HL-60 (cell line): ENCODE results near the gene RIC3.

Experiments
- DNase-seq, 2 experiments: peaks; one replicate each; pipeline ENCODE4 v3.0.0-alpha.2; 2010 to 2020; ENCODE audit warnings: low read depth in 1 of 2, low spot score in 1 of 2
- H3K27ac ChIP-seq: fragments of 250-450 bp; sonication (Bioruptor Pico); replicated peaks from 2 replicates; pipeline ENCODE4 v1.5.1; 2020; ENCODE audit warnings: mild to moderate bottlenecking, moderate library complexity
- H3K27me3 ChIP-seq: fragments of 250-450 bp; sonication (Bioruptor Pico); 2 replicates; pipeline ENCODE4 v1.5.1; 2021; ENCODE audit warnings: mild to moderate bottlenecking, moderate library complexity; ENCODE audit not compliant: insufficient read depth, poor library complexity, severe bottlenecking
- H3K4me3 ChIP-seq: replicated peaks from 2 replicates; pipeline ENCODE4 v1.5.1; 2011; ENCODE audit warnings: mild to moderate bottlenecking, control low read depth, low read length; ENCODE audit not compliant: insufficient read depth
- CTCF ChIP-seq: IDR thresholded peaks from one replicate; pipeline ENCODE4 v1.5.1; 2011; ENCODE audit warnings: low read length, control low read depth, inconsistent platforms; ENCODE audit not compliant: insufficient read depth
- GABPA ChIP-seq: IDR thresholded peaks from 2 replicates; pipeline ENCODE4 v1.6.1; 2012; ENCODE audit warnings: low read depth
- POLR2AphosphoS5 ChIP-seq: IDR thresholded peaks from 2 replicates; pipeline ENCODE4 v1.6.1; 2012; ENCODE audit warnings: low read depth
- REST ChIP-seq: IDR thresholded peaks from 2 replicates; pipeline ENCODE4 v1.6.1; 2012; ENCODE audit warnings: low read depth; ENCODE audit not compliant: insufficient replicate concordance
- SPI1 ChIP-seq: IDR thresholded peaks from 2 replicates; pipeline ENCODE4 v1.6.1; 2012; ENCODE audit warnings: low read depth, mild to moderate bottlenecking, borderline replicate concordance

Gene RIC3

GRCh38 chr11:8100605-8101004 lies 68.2 kb downstream of the RIC3 start:
- no peak overlapping the region for H3K4me3 ChIP-seq
- no peaks in the 10 kb centered on the region for H3K27me3 ChIP-seq
- TF ChIP-seq POLR2AphosphoS5 (no peak), SPI1 (no peak), CTCF (no peak), GABPA (no peak), REST (no peak)
- no peak overlapping the region for H3K27ac ChIP-seq
- DNase-seq = no peak

GRCh38 chr11:8100158-8100557 lies 68.7 kb downstream of the RIC3 start:
- Histone ChIP-seq H3K27me3 (no peaks in the 10 kb centered on the region), H3K27ac (no peak overlapping the region), H3K4me3 (no peak overlapping the region)
- TF ChIP-seq POLR2AphosphoS5 = no peak
- TF ChIP-seq GABPA = no peak
- TF ChIP-seq CTCF = no peak
- TF ChIP-seq REST = no peak
- TF ChIP-seq SPI1 = no peak
- no peak for DNase-seq

GRCh38 chr11:8099291-8099899 lies 69.4 kb downstream of the RIC3 start:
- TF ChIP-seq SPI1 (no peak), CTCF (peak; percentile 70)
- H3K4me3 ChIP-seq = no peak overlapping the region

GRCh38 chr11:8098879-8099278 lies 69.9 kb downstream of the RIC3 start:
- no peak overlapping the region for H3K4me3 ChIP-seq
- no peak for TF ChIP-seq CTCF
- no peak for TF ChIP-seq SPI1
- TF ChIP-seq GABPA = no peak
- TF ChIP-seq POLR2AphosphoS5 = no peak
- TF ChIP-seq REST = no peak
- no peaks in the 10 kb centered on the region for H3K27me3 ChIP-seq
- DNase-seq = no peak
- H3K27ac ChIP-seq = no peak overlapping the region

More at GRCh38 chr11:8099291-8099899, 69.4 kb downstream of the RIC3 start:
- Histone ChIP-seq H3K27ac (no peak overlapping the region), H3K27me3 (no peaks in the 10 kb centered on the region)
- DNase-seq = peak; percentile 21 to 64
